Transverse colon (tissue), 4 donors: ENCODE data around the gene SMC4. TPM values are rescaled to one million over a fixed set of nuclear protein-coding genes. Genes with fewer than 3 reads are reported as not detected.

Experiments used
- DNase-seq: peaks from one replicate; pipeline ENCODE4 v3.0.0-alpha.2; 2019
- H3K27ac ChIP-seq, 4 donors: fragments of 200-600 bp; sonication (generic); 2 replicates each; pipeline ENCODE4 v1.5.1; 2016 to 2018; ENCODE audit warnings: inconsistent platforms in 4 of 4
- H3K27me3 ChIP-seq: fragments of 200-600 bp; sonication (generic); 2 replicates; pipeline ENCODE4 v1.5.1; 2017; ENCODE audit warnings: inconsistent platforms
- H3K36me3 ChIP-seq, 4 donors: fragments of 200-600 bp; sonication (generic); 2 replicates each; pipeline ENCODE4 v1.5.1; 2017 to 2019; ENCODE audit warnings: inconsistent platforms in 4 of 4
- H3K4me1 ChIP-seq, 4 donors: fragments of 200-600 bp; sonication (generic); 2 replicates each; pipeline ENCODE4 v1.5.1; 2017 to 2020; ENCODE audit warnings: inconsistent platforms in 4 of 4
- H3K4me3 ChIP-seq, 4 donors: fragments of 200-600 bp; sonication (generic); 1 replicate in 1 of 4; 2 replicates in 3 of 4; pipeline versions ENCODE4 v1.5.1 to v1.6.1; 2017 to 2019; ENCODE audit warnings: inconsistent platforms in 4 of 4
- H3K9me3 ChIP-seq, 2 donors: fragments of 200-600 bp; sonication (generic); 2 replicates each; pipeline ENCODE4 v1.5.1; 2017 to 2019; ENCODE audit warnings: inconsistent platforms in 2 of 2
- EP300 ChIP-seq: sonication (generic); formaldehyde crosslinking; IDR thresholded peaks from one replicate; pipeline ENCODE4 v1.6.1; 2017; ENCODE audit warnings: antibody characterized with exemption, low read depth
- POLR2A ChIP-seq: fragments of 450-650 bp; IDR thresholded peaks from one replicate; pipeline ENCODE4 v1.6.1; 2016; ENCODE audit warnings: antibody characterized with exemption, mild to moderate bottlenecking, moderate library complexity
- POLR2AphosphoS5 ChIP-seq, 3 donors: sonication (generic); formaldehyde crosslinking; IDR thresholded peaks; one replicate each; pipeline ENCODE4 v1.6.1; 2016; ENCODE audit warnings: antibody characterized with exemption in 3 of 3
- WGBS, 2 donors: methylation state at CpG; one replicate each; pipeline ENCODE4 v1.1.5; 2018; ENCODE audit warnings: low coverage in 1 of 2; 5-methylcytosine and 5-hydroxymethylcytosine counted together
- in situ Hi-C, 4 donors: fragments of 200-750 bp; cut with MboI; loops; one replicate each; pipeline versions ENCODE4 v1.15.0 to v1.15.1; 2017; ENCODE audit warnings: low sequenced_read_pairs in 3 of 4, low pct_ligation_motif_present in 1 of 4, low pct_unique_long_range_greater_than_20kb in 1 of 4
- intact Hi-C: fragments of 100-400 bp; cut with DNase I; formaldehyde crosslinking; loops from one replicate; pipeline ENCODE4 v1.15.1; 2023; ENCODE audit warnings: low total_unique reads
- total RNA-seq, 4 donors: library from RNA; depleted of rRNA; stranded (reverse); fragments of >200 nt; gene quantifications; one replicate each; pipeline ENCODE4 v1.1.0, GENCODE V29; 2016
- TF ChIP-seq, protein P1 (sequence below), 5 experiments: fragments of 200-600 bp in 3 of 5; fragments of 450-650 bp in 2 of 5; sonication (generic) in 3 of 5; IDR thresholded peaks; 1 replicate in 2 of 5; 2 replicates in 3 of 5; pipeline ENCODE4 v1.5.1; 2016 to 2017; ENCODE audit warnings: antibody characterized with exemption in 5 of 5, inconsistent platforms in 3 of 5, mild to moderate bottlenecking in 2 of 5, moderate library complexity in 1 of 5

The SMC4 gene
- total RNA-seq, 4 donors from 2014 or later: 29.4 to 263 (median 57.9) TPM

DNA sequence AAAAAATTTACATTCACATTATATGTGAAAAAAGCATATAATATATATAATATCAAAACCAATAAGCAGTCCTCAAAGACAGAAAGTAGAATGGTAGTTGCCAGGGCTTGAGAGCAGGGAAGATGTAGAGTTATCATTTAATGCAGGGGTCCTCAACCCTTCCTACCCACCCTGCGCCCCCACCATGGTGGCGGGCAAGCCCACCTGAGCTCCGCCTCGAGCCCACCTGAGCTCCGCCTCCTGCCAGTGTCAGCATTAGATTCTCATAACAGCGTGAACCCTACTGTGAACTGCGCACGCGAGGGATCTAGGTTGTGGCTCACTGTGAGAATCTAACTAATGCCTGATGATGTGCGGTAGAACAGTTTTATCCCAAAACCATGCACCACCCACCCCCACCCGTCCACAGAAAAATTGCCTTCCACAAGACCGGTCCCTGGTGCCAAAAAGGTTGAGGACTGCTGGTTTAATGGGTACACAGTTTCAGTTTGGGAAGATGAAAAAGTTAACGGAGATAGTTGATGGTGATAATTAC, 47.1 kb downstream of the SMC4 start:
- 92 to 96% methylated on average over 6 to 13 of the region's 13 CpGs for WGBS, 2 donors

DNA sequence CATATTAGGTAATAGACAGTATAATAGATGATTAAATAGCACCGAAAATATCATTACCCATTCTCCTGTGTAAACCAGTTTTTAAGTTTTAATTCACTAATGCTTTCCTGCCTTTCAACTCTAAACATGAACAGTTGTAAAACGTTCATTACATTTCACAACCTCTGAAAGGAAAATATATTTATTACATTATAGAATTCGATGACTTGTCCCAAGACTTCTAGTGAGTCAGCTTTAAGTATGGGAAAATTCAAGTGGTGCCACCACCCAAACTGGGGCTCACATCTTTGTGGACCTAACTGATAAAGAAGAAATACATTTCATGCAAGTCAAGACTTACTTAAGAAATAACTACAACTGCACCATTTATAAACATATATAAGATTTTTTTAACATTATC, 48.1 kb downstream of the SMC4 start:
- DNase-seq: no peak
- intact Hi-C loops: no loop called here
- H3K9me3 ChIP-seq: no peaks in the 10 kb centered on the region
- TF ChIP-seq POLR2A: no peak
- TF ChIP-seq, protein P1, sequence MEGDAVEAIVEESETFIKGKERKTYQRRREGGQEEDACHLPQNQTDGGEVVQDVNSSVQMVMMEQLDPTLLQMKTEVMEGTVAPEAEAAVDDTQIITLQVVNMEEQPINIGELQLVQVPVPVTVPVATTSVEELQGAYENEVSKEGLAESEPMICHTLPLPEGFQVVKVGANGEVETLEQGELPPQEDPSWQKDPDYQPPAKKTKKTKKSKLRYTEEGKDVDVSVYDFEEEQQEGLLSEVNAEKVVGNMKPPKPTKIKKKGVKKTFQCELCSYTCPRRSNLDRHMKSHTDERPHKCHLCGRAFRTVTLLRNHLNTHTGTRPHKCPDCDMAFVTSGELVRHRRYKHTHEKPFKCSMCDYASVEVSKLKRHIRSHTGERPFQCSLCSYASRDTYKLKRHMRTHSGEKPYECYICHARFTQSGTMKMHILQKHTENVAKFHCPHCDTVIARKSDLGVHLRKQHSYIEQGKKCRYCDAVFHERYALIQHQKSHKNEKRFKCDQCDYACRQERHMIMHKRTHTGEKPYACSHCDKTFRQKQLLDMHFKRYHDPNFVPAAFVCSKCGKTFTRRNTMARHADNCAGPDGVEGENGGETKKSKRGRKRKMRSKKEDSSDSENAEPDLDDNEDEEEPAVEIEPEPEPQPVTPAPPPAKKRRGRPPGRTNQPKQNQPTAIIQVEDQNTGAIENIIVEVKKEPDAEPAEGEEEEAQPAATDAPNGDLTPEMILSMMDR (IDR thresholded peaks at IDR 0.05): no peak
- no peak for TF ChIP-seq POLR2AphosphoS5 (IDR thresholded peaks at IDR 0.05)
- no peak for TF ChIP-seq EP300
- peaks cover 0 to 25% (median 11%) of the 10 kb centered on the region in 4 donors for H3K4me1 ChIP-seq
- H3K36me3 ChIP-seq: no peaks in the 10 kb centered on the region
- 33 to 49% methylated on average over 3 of the region's 3 CpGs for WGBS, 2 donors
- H3K27me3 ChIP-seq: no peaks in the 10 kb centered on the region
- H3K27ac ChIP-seq: no peak overlapping the region
- in situ Hi-C loops: no loop called here
- no peak overlapping the region for H3K4me3 ChIP-seq

More for the DNA sequence above, 47.1 kb downstream of the SMC4 start:
- H3K36me3 ChIP-seq: no peaks in the 10 kb centered on the region
- no peaks in the 10 kb centered on the region for H3K9me3 ChIP-seq
- in situ Hi-C loops: no loop called here
- intact Hi-C loops: no loop called here
- DNase-seq: no peak
- no peak overlapping the region for H3K27ac ChIP-seq
- TF ChIP-seq POLR2A: no peak
- TF ChIP-seq EP300: no peak
- no peak for TF ChIP-seq POLR2AphosphoS5 (IDR thresholded peaks at IDR 0.05)
- TF ChIP-seq, protein P1 (IDR thresholded peaks at IDR 0.05): no peak
- peaks cover 0 to 25% (median 11%) of the 10 kb centered on the region in 4 donors for H3K4me1 ChIP-seq
- no peaks in the 10 kb centered on the region for H3K27me3 ChIP-seq
- no peak overlapping the region for H3K4me3 ChIP-seq

DNA sequence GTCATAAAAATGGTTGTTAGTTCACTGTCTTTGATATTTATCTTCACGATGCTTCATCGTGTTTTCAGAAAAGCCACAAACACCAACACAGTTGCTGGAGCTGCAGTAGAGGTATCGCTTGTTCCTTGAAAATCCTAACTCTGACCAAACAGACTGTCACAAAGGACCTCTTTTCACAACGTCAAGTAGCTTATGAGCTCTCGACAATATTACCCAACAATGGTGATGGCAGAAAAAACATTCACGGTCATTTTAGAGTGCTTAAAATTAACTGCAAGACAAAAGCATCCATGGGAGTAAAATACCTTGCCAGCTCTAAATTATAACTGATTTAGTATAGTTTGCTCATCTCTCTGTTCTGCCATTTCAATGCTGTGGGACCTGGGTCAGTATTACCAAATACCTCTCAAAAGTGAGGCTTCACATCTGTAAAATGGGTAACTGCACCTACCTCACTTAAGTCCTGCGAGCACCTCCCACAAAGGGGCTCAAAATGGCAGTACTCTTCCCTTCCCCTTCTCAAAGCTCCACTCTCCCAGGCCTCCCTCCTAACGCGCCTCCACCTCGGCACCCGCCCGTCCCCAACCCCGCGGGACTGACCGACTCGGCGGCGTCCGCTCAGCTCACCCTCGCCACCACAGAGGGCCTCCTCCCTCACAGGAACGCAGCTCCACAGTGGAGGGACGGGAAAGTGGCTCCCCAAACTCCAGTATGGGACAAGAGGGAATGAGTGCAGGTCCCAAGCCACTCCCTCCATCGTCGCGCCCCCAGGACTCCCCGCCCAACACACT, 49.6 kb downstream of the SMC4 start:
- peaks cover 0 to 25% (median 11%) of the 10 kb centered on the region in 4 donors for H3K4me1 ChIP-seq
- peak overlapping the region; percentile 79 to 89 (median 84) for H3K27ac ChIP-seq
- no peaks in the 10 kb centered on the region for H3K36me3 ChIP-seq
- no peak for TF ChIP-seq EP300
- no peak for TF ChIP-seq POLR2AphosphoS5 (IDR thresholded peaks at IDR 0.05)
- no peak for TF ChIP-seq POLR2A
- TF ChIP-seq, protein P1 (IDR thresholded peaks at IDR 0.05): no peak
- intact Hi-C loops (no loop called here), in situ Hi-C loops (no loop called here)
- H3K4me3 ChIP-seq: peak overlapping the region; percentile 40 to 60 (median 50)
- no peaks in the 10 kb centered on the region for H3K9me3 ChIP-seq
- no peak for DNase-seq
- WGBS, 2 donors: 2 to 3% methylated on average over 11 to 26 of the region's 26 CpGs
- no peaks in the 10 kb centered on the region for H3K27me3 ChIP-seq
